Keratinocyte (primary cell): ENCODE measurements around the gene RHOBTB1. TPM values are rescaled to one million over a fixed set of nuclear protein-coding genes. Genes with fewer than 3 reads are reported as not detected.

Source experiments
- DNase-seq: peaks from one replicate; pipeline ENCODE4 v3.0.0-alpha.2; 2011; ENCODE audit warnings: low read depth, missing footprints, low spot score
- FAIRE-seq: peaks from 2 replicates; lab custom pipeline; 2011; peaks lifted over from hg19 to GRCh38; lab: Jason Lieb, UNC
- H2AFZ ChIP-seq: 2 replicates; pipeline ENCODE4 v1.6.0; 2012; ENCODE audit warnings: low read length, control low read depth, inconsistent platforms; ENCODE audit not compliant: control insufficient read depth
- H3K27ac ChIP-seq: 2 replicates; pipeline ENCODE4 v1.5.1; 2011; ENCODE audit warnings: low read length; ENCODE audit not compliant: control insufficient read depth, insufficient read depth
- H3K27me3 ChIP-seq: 3 replicates; pipeline ENCODE4 v1.6.0; 2011; ENCODE audit warnings: low read length; ENCODE audit not compliant: control insufficient read depth, insufficient read depth; ENCODE audit errors: extremely low read depth
- H3K36me3 ChIP-seq, 2 experiments: 2 replicates in 1 of 2; 3 replicates in 1 of 2; pipeline ENCODE4 v1.5.1; 2011; ENCODE audit warnings: low read length in 2 of 2, mild to moderate bottlenecking in 1 of 2; ENCODE audit not compliant: control insufficient read depth in 2 of 2, insufficient read depth in 2 of 2; ENCODE audit errors: extremely low read depth in 1 of 2
- H3K4me1 ChIP-seq: 3 replicates; pipeline ENCODE4 v1.5.1; 2011; ENCODE audit warnings: low read length; ENCODE audit not compliant: control insufficient read depth, insufficient read depth; ENCODE audit errors: extremely low read depth
- H3K4me2 ChIP-seq: 3 replicates; pipeline ENCODE4 v1.6.0; 2011; ENCODE audit warnings: low read depth, low read length; ENCODE audit not compliant: control insufficient read depth, insufficient read depth; ENCODE audit errors: extremely low read depth
- H3K4me3 ChIP-seq, 3 experiments: fragments of 200-600 bp in 1 of 3; sonication (generic) in 1 of 3; 2 replicates in 2 of 3; 3 replicates in 1 of 3; pipeline ENCODE4 v1.5.1; 2011 to 2016; ENCODE audit warnings: low read length in 3 of 3, mild to moderate bottlenecking in 3 of 3, control low read depth in 2 of 3, inconsistent platforms in 1 of 3, low read depth in 1 of 3, mixed read lengths in 1 of 3, mixed run types in 1 of 3, moderate library complexity in 1 of 3; ENCODE audit not compliant: control insufficient read depth in 2 of 3, insufficient read depth in 2 of 3; ENCODE audit errors: extremely low read depth in 1 of 3
- H3K79me2 ChIP-seq: 2 replicates; pipeline ENCODE4 v1.6.0; 2012; ENCODE audit warnings: low read length; ENCODE audit not compliant: control insufficient read depth, insufficient read depth
- H3K9ac ChIP-seq: 3 replicates; pipeline ENCODE4 v1.6.0; 2011; ENCODE audit warnings: low read length; ENCODE audit not compliant: control insufficient read depth, insufficient read depth; ENCODE audit errors: extremely low read depth
- H3K9me1 ChIP-seq: 3 replicates; pipeline ENCODE4 v1.6.0; 2011; ENCODE audit warnings: low read length; ENCODE audit not compliant: control insufficient read depth, insufficient read depth; ENCODE audit errors: extremely low read depth
- H3K9me3 ChIP-seq: 2 replicates; pipeline ENCODE4 v1.5.1; 2012; ENCODE audit warnings: low read depth, low read length; ENCODE audit not compliant: control insufficient read depth
- H4K20me1 ChIP-seq: 3 replicates; pipeline ENCODE4 v1.6.0; 2011; ENCODE audit warnings: low read length; ENCODE audit not compliant: control insufficient read depth, insufficient read depth; ENCODE audit errors: extremely low read depth
- EZH2 ChIP-seq: IDR thresholded peaks from one replicate; pipeline ENCODE4 v1.6.1; 2012; ENCODE audit warnings: inconsistent platforms, mild to moderate bottlenecking, low read length, moderate library complexity
- dilution Hi-C: fragments of 300-500 bp; cut with MboI; formaldehyde crosslinking; loops from one replicate; pipeline ENCODE4 v1.7.0; 2020; ENCODE audit warnings: low sequenced_read_pairs; ENCODE audit not compliant: extremely low pct_ligation_motif_present
- polyA plus RNA-seq, 5 experiments: library from polyadenylated mRNA; depleted of rRNA in 3 of 5; stranded (reverse) in 3 of 5; stranded (forward) in 1 of 5; unstranded in 1 of 5; fragments of >200 nt; gene quantifications; 1 replicate in 1 of 5; 2 replicates in 3 of 5; 3 replicates in 1 of 5; pipeline versions ENCODE4 v1.2.1 to v1.2.3, GENCODE V29; 2011 to 2012; ENCODE audit warnings: missing spikeins in 2 of 5, low read depth in 1 of 5, low replicate concordance in 1 of 5
- TF ChIP-seq, protein P1 (sequence below), 3 experiments: IDR thresholded peaks in 1 of 3; conservative IDR thresholded peaks in 1 of 3; optimal IDR thresholded peaks in 1 of 3; 2 replicates in 2 of 3; 3 replicates in 1 of 3; pipeline versions ENCODE3 to v1.5.1; 2011; ENCODE audit warnings: low read length in 3 of 3, mild to moderate bottlenecking in 3 of 3, moderate library complexity in 2 of 3, control low read depth in 1 of 3, inconsistent platforms in 1 of 3; ENCODE audit not compliant: insufficient read depth in 2 of 3; ENCODE audit errors: extremely low read depth in 1 of 3

Gene RHOBTB1
- polyA plus RNA-seq, 1 donor (not counting 4 experiments of a cell fraction or from before 2014, with no cell fraction given) = 4.6 TPM

GRCh38 chr10:60964257-60965235 is 20.6 kb upstream of the RHOBTB1 start:
- peak overlapping the region; percentile 6 for H3K9ac ChIP-seq
- H3K4me2 ChIP-seq = peak overlapping the region; percentile 47
- H3K9me1 ChIP-seq = no peaks in the 10 kb centered on the region
- peak overlapping the region; percentile 4 for H2AFZ ChIP-seq
- DNase-seq (no peak), FAIRE-seq (peak; percentile 56)
- dilution Hi-C loops = no loop called here
- H3K27me3 ChIP-seq = no peaks in the 10 kb centered on the region
- TF ChIP-seq, protein P1, sequence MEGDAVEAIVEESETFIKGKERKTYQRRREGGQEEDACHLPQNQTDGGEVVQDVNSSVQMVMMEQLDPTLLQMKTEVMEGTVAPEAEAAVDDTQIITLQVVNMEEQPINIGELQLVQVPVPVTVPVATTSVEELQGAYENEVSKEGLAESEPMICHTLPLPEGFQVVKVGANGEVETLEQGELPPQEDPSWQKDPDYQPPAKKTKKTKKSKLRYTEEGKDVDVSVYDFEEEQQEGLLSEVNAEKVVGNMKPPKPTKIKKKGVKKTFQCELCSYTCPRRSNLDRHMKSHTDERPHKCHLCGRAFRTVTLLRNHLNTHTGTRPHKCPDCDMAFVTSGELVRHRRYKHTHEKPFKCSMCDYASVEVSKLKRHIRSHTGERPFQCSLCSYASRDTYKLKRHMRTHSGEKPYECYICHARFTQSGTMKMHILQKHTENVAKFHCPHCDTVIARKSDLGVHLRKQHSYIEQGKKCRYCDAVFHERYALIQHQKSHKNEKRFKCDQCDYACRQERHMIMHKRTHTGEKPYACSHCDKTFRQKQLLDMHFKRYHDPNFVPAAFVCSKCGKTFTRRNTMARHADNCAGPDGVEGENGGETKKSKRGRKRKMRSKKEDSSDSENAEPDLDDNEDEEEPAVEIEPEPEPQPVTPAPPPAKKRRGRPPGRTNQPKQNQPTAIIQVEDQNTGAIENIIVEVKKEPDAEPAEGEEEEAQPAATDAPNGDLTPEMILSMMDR (optimal IDR thresholded peaks at IDR 0.05 in 1 of 3, IDR thresholded peaks at IDR 0.05 in 1 of 3, conservative IDR thresholded peaks at IDR 0.05 in 1 of 3; ENCODE audit: extremely low read depth in 1 of 3, insufficient read depth in 2 of 3, low read length in 3 of 3) = peak; percentile 63 to 75 (median 73)
- no peak for TF ChIP-seq EZH2
- no peaks in the 10 kb centered on the region for H3K79me2 ChIP-seq
- peak overlapping the region; percentile 70 for H3K27ac ChIP-seq
- peaks cover 26% of the 10 kb centered on the region for H3K4me1 ChIP-seq
- no peaks in the 10 kb centered on the region for H3K9me3 ChIP-seq
- no peaks in the 10 kb centered on the region for H4K20me1 ChIP-seq
- H3K4me3 ChIP-seq = peak overlapping the region in 1 of 3 experiments; percentile 54
- no peaks in the 10 kb centered on the region for H3K36me3 ChIP-seq

DNA sequence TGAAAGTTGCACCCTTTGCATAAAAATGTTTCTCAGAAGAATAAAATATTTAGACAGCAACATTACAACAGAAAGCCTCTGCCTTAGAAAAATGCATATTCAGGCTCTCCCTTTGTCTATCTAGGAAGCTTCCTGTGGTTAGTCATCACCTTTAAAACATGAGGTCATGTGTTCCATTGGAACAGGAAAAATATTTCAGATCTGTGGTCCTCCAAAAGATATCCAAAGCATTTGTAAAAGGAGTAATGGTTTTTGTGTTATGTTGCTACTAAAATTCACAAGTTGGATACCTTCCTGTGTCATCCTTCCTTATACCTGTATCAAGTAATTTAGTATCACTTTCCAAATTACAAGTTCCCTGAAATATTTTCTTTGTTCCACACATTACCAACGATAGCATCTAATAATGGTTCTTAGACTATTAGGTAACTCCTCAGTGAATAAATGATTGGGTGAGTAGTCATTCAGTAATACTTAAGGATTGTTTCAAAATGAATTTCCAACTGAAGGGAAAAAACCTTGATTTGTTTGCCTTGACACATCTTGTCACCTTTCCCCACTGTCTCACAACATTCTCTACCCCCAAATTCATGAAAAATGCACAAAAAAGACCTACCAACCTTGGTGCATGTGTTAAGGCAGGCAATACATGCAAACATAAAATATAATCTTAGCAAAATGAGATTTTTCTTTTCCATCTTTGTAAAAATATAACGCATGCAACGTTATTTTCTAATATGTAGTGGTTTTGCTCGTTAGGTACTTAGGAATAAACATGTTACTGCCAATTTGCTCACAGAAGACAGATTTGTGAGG is 19.7 kb upstream of the RHOBTB1 start:
- Histone ChIP-seq H3K4me3 (no peak overlapping the region), H3K4me2 (peak overlapping the region; percentile 47), H3K27ac (peak overlapping the region; percentile 15), H3K9me3 (no peaks in the 10 kb centered on the region), H3K4me1 (peaks cover 26% of the 10 kb centered on the region), H3K79me2 (no peaks in the 10 kb centered on the region), H3K27me3 (no peaks in the 10 kb centered on the region), H3K9me1 (no peaks in the 10 kb centered on the region), H3K36me3 (no peaks in the 10 kb centered on the region), H2AFZ (no peak overlapping the region), H4K20me1 (no peaks in the 10 kb centered on the region), H3K9ac (no peak overlapping the region)
- DNase-seq (no peak), FAIRE-seq (peak; percentile 88)
- TF ChIP-seq, protein P1 (optimal IDR thresholded peaks at IDR 0.05 in 1 of 3, IDR thresholded peaks at IDR 0.05 in 1 of 3, conservative IDR thresholded peaks at IDR 0.05 in 1 of 3; ENCODE audit: extremely low read depth in 1 of 3, insufficient read depth in 2 of 3, low read length in 3 of 3) = no peak
- no peak for TF ChIP-seq EZH2
- dilution Hi-C loops = no loop called here
